Prostate gland (tissue), 2 donors: Measurements from ENCODE around the gene SPDYE5. TPM values are rescaled to one million over a fixed set of nuclear protein-coding genes. Genes with fewer than 3 reads are reported as not detected.

ENCODE experiments used
- DNase-seq: peaks from one replicate; pipeline ENCODE4 v3.0.0-alpha.2; 2019; ENCODE audit warnings: low spot score
- H3K27ac ChIP-seq, 2 donors: fragments of 200-600 bp; sonication (generic); 2 replicates each; pipeline ENCODE4 v1.5.1; 2017 to 2019
- H3K27me3 ChIP-seq: fragments of 200-600 bp; sonication (generic); replicated peaks from 2 replicates; pipeline ENCODE4 v1.5.1; 2019; ENCODE audit not compliant: insufficient read depth
- H3K36me3 ChIP-seq, 2 donors: fragments of 200-600 bp; sonication (generic); 1 replicate in 1 of 2; 2 replicates in 1 of 2; pipeline versions ENCODE4 v1.5.1 to v1.8.1; 2017 to 2019
- H3K4me1 ChIP-seq: fragments of 200-600 bp; sonication (generic); replicated peaks from 2 replicates; pipeline ENCODE4 v1.5.1; 2019
- H3K4me3 ChIP-seq, 2 donors: fragments of 200-600 bp; sonication (generic); 2 replicates each; pipeline ENCODE4 v1.5.1; 2017 to 2019
- H3K9me3 ChIP-seq: fragments of 200-600 bp; sonication (generic); 2 replicates; pipeline ENCODE4 v1.5.1; 2017
- POLR2A ChIP-seq: fragments of 450-650 bp; IDR thresholded peaks from one replicate; pipeline ENCODE4 v1.6.1; 2016; ENCODE audit warnings: antibody characterized with exemption, mild to moderate bottlenecking
- POLR2AphosphoS5 ChIP-seq: sonication (generic); formaldehyde crosslinking; IDR thresholded peaks from one replicate; pipeline ENCODE4 v1.6.1; 2017; ENCODE audit warnings: antibody characterized with exemption
- WGBS: methylation state at CpG from one replicate; pipeline ENCODE4 v1.1.5; 2018; 5-methylcytosine and 5-hydroxymethylcytosine counted together
- intact Hi-C: fragments of 100-400 bp; cut with DNase I; formaldehyde crosslinking; loops from one replicate; pipeline ENCODE4 v1.14.2; 2022
- total RNA-seq, 2 donors: library from RNA; depleted of rRNA; stranded (reverse); fragments of >200 nt; gene quantifications; one replicate each; pipeline ENCODE4 v1.1.0, GENCODE V29; 2016
- TF ChIP-seq, protein P1 (sequence below), 4 experiments: fragments of 200-600 bp in 2 of 4; fragments of 450-650 bp in 2 of 4; sonication (generic) in 2 of 4; IDR thresholded peaks; 1 replicate in 3 of 4; 2 replicates in 1 of 4; pipeline ENCODE4 v1.5.1; 2016 to 2019; ENCODE audit warnings: antibody characterized with exemption in 4 of 4, mild to moderate bottlenecking in 2 of 4, moderate library complexity in 2 of 4

Gene SPDYE5
- total RNA-seq, 2 donors from 2014 or later = 1.5 TPM; not detected in 1

DNA sequence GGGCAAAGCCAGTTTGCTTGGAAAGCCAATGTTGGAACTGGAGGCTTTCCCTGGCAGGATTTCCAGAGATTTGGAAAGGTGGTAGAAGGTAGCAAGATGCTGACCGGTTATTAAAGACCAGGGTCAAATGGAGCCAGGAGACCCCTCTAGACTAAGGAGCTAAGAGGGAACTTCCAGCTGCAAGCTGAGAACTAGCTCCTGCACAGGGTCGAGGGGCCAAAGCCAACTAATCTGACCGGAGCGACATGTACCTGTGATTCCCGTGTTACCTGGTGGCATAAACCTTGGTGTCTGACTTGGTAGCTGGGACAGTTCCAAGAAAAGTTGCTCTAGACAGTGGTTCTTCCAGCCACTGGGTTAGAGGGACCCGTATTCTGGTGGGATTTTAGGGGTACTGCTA is 41.8 kb downstream of the SPDYE5 start:
- Histone ChIP-seq H3K4me3 (no peak overlapping the region), H3K27me3 (no peaks in the 10 kb centered on the region), H3K36me3 (no peaks in the 10 kb centered on the region), H3K9me3 (no peaks in the 10 kb centered on the region), H3K4me1 (no peaks in the 10 kb centered on the region), H3K27ac (no peak overlapping the region)
- WGBS = 96% methylated on average over 6 of the region's 6 CpGs
- TF ChIP-seq, protein P1, sequence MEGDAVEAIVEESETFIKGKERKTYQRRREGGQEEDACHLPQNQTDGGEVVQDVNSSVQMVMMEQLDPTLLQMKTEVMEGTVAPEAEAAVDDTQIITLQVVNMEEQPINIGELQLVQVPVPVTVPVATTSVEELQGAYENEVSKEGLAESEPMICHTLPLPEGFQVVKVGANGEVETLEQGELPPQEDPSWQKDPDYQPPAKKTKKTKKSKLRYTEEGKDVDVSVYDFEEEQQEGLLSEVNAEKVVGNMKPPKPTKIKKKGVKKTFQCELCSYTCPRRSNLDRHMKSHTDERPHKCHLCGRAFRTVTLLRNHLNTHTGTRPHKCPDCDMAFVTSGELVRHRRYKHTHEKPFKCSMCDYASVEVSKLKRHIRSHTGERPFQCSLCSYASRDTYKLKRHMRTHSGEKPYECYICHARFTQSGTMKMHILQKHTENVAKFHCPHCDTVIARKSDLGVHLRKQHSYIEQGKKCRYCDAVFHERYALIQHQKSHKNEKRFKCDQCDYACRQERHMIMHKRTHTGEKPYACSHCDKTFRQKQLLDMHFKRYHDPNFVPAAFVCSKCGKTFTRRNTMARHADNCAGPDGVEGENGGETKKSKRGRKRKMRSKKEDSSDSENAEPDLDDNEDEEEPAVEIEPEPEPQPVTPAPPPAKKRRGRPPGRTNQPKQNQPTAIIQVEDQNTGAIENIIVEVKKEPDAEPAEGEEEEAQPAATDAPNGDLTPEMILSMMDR (IDR thresholded peaks at IDR 0.05) = no peak
- TF ChIP-seq POLR2A = no peak
- no peak for TF ChIP-seq POLR2AphosphoS5
- intact Hi-C loops = no loop called here
- DNase-seq = no peak

DNA sequence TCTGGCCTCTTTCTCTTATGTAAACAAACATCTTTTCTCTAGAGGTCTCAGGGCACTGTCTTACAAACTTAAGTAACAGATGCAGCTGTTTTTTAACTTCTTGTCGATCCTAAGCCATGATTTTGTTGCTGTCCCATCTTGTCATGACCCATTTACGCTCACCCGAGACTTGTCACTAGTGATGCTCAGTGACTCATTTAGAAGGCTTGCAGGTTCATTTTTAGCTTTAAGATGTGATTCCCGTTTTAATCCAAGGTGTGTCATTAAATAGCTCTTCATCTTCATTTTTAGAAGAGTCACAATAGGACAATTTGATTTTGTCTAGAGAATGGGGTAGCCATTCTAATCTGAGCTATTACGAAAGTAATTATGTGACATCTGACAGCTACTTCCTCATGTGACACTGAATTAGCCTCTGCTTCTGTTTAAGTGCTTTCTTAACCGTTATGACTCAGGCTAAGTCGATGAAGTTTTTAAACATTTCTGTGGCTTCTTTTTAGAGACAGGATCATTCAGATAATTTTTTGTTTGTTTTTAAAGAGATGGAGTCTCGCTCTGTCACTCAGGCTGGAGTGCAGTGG is 42.7 kb downstream of the SPDYE5 start:
- Histone ChIP-seq H3K27me3 (no peaks in the 10 kb centered on the region), H3K27ac (no peak overlapping the region), H3K4me3 (no peak overlapping the region), H3K4me1 (no peaks in the 10 kb centered on the region), H3K9me3 (no peaks in the 10 kb centered on the region), H3K36me3 (no peaks in the 10 kb centered on the region)
- TF ChIP-seq POLR2AphosphoS5 = no peak
- TF ChIP-seq POLR2A = no peak
- TF ChIP-seq, protein P1 (IDR thresholded peaks at IDR 0.05) = no peak
- intact Hi-C loops = no loop called here
- WGBS = 67% methylated on average over 8 of the region's 8 CpGs
- no peak for DNase-seq

DNA sequence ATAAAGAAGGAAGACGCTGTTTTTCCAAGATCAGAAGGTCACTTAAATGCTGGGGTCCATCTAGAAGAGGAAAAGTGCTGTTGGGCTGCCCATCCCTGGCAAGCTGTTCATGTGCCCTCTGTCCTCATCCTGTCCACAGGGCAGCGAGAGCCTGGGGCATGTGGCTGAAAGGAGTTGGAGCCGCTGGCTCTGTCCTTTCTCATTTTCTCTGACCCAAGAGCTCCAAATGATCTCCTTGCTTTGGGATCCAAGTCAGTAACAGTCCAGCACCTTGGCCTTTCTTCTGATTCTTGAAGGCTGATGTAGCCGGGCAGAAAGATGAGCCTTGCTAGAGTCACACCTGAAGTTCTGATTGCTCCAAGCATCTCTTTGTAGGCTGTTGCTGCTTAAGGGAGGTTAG is 44.4 kb downstream of the SPDYE5 start:
- no peaks in the 10 kb centered on the region for H3K9me3 ChIP-seq
- 95% methylated on average over 4 of the region's 4 CpGs for WGBS
- no peaks in the 10 kb centered on the region for H3K4me1 ChIP-seq
- no peaks in the 10 kb centered on the region for H3K36me3 ChIP-seq
- no peak for DNase-seq
- H3K27ac ChIP-seq = no peak overlapping the region
- TF ChIP-seq, protein P1 (IDR thresholded peaks at IDR 0.05) = no peak
- TF ChIP-seq POLR2A = no peak
- TF ChIP-seq POLR2AphosphoS5 = no peak
- H3K27me3 ChIP-seq = no peaks in the 10 kb centered on the region
- no peak overlapping the region for H3K4me3 ChIP-seq
- intact Hi-C loops = no loop called here

DNA sequence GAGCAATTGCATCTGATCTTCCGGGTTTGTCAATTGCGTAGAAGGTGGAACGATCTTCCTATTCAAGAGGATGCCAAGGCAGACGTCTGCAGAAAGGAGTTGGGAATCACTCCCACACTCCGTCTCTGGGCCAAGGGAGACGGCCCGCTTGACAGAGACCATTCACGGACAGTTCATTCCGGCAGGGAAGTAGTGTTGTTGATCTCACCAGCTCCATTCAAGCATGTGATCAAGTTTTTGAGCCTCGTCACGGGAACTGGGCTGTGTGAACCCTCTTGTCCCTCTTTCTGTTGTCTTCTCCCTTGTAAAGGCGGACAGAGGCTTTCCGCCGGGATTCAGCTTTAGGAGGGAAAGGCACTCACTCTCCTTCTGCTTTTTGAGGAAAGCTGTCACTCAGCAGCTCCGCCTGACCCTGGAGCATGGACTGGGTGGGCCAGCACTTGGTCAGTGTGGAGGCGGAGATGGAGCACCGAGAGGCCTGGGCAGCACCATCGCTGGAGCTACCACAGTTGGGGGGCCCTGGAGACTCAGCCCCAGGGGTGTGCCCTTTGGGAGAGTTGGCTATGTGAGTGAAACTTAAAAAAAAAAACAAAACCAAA is 44.9 kb downstream of the SPDYE5 start:
- H3K36me3 ChIP-seq = no peaks in the 10 kb centered on the region
- H3K4me3 ChIP-seq = no peak overlapping the region
- TF ChIP-seq POLR2AphosphoS5 = no peak
- TF ChIP-seq, protein P1 (IDR thresholded peaks at IDR 0.05) = no peak
- TF ChIP-seq POLR2A = no peak
- no peak for DNase-seq
- 92% methylated on average over 18 of the region's 18 CpGs for WGBS
- intact Hi-C loops = no loop called here
- H3K9me3 ChIP-seq = no peaks in the 10 kb centered on the region
- H3K27ac ChIP-seq = no peak overlapping the region
- no peaks in the 10 kb centered on the region for H3K27me3 ChIP-seq
- no peaks in the 10 kb centered on the region for H3K4me1 ChIP-seq

DNA sequence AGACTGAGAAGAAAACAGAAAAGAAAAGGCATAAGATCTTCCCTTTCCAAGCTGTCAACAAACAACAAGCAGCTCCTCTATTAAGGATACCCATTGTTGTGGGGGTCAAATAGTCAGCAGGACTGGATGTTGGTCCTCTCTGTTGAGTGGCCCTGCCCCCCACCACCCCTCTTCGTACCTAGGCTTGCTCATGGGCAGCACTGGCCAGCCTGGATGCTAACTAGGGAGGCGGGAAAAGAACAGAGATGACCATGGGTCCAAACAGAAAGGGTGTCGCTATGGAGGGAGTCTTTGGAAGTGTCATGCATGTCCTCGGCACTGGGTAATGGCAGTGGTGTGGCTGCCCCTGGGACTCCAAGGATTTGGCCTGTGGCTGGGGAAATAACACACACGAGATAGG is 45.6 kb downstream of the SPDYE5 start:
- TF ChIP-seq, protein P1 (IDR thresholded peaks at IDR 0.05) = no peak
- no peak for TF ChIP-seq POLR2AphosphoS5
- no peak for TF ChIP-seq POLR2A
- Histone ChIP-seq H3K36me3 (no peaks in the 10 kb centered on the region), H3K27me3 (no peaks in the 10 kb centered on the region), H3K4me3 (no peak overlapping the region), H3K9me3 (no peaks in the 10 kb centered on the region), H3K4me1 (no peaks in the 10 kb centered on the region), H3K27ac (no peak overlapping the region)
- DNase-seq = no peak
- intact Hi-C loops = no loop called here
- 91% methylated on average over 5 of the region's 5 CpGs for WGBS
